ENCODE measurements around the gene MRPL9. TPM values are rescaled to one million over a fixed set of nuclear protein-coding genes. Genes with fewer than 3 reads are reported as not detected.
"Not testable (repeated sequence)": the region's sequence is repeated elsewhere in the genome, so short reads cannot be mapped to it uniquely, and the experiment has no call there.

The MRPL9 gene
- total RNA-seq, 1 donor from 2014 or later, result 58.5 TPM

DNA sequence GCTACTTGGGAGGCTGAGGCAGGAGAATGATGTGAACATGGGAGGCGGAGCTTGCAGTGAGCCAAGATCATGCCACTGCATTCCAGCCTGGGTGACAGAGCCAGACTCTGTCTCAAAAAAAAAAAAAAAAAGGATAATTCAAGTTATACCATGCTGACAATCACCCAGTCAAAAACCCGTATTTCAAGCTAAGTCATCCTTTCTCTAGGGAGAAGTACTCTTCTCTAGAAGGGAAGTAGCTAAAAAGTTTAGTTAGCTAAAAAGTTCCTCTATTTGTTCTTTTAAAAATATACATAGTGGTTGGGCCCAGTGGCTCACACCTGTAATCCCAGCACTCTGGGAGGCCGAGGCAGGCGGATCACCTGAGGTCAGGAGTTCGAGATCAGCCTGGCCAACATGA lies 17.4 kb upstream of the MRPL9 start:
- not testable (repeated sequence) for H3K9me3 ChIP-seq (ENCODE audit: insufficient read depth, low read depth, low read length); H3K27me3 Mint-ChIP-seq (ENCODE audit: low read depth, unreplicated experiment); H3K4me3 ChIP-seq (ENCODE audit: insufficient read depth, low read depth, low read length); H3K27ac ChIP-seq (ENCODE audit: low read depth, low read length); H4K20me1 ChIP-seq (ENCODE audit: insufficient read depth, low read length); H3K4me3 Mint-ChIP-seq (ENCODE audit: unreplicated experiment); H2AFZ ChIP-seq (ENCODE audit: low read depth, low read length); FAIRE-seq; H3K4me2 ChIP-seq (ENCODE audit: low read length); H3K9ac ChIP-seq (ENCODE audit: low read length); H3K4me1 Mint-ChIP-seq (ENCODE audit: low read depth, unreplicated experiment); H3K79me2 ChIP-seq (ENCODE audit: insufficient read depth, low read length); H3K27ac Mint-ChIP-seq (ENCODE audit: unreplicated experiment); H3K9me3 Mint-ChIP-seq (ENCODE audit: unreplicated experiment); H3K36me3 ChIP-seq (ENCODE audit: insufficient read depth, low read length); DNase-seq (ENCODE audit: low read depth); H3K4me1 ChIP-seq (ENCODE audit: insufficient read depth, low read length); H3K36me3 Mint-ChIP-seq (ENCODE audit: low read depth, unreplicated experiment); H3K27me3 ChIP-seq (ENCODE audit: insufficient read depth, low read length)

DNA sequence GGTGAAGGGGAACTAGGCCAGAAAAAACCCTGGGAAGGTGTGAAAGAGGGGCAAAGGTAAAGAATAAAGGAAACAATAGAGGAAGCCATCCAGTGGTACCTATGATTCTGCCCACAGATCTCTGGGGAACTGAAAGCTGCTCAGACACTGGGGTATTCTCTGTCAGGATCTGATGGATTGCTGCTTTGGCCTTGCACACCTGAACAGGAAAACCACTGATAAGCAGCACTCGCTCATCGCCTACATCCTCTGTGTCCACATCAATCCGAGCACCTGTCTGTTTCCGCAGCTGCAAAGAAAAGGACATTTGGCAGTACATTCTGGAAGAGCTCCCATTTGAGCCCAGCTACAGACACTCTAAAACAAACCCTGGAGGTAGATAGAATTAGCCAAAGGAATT lies 16.6 kb upstream of the MRPL9 start:
- H3K27me3 ChIP-seq (ENCODE audit: insufficient read depth, low read length), result no peaks in the 10 kb centered on the region
- H3K79me2 ChIP-seq (ENCODE audit: insufficient read depth, low read length), result no peaks in the 10 kb centered on the region
- Mint-ChIP-seq H3K27ac (ENCODE audit: unreplicated experiment) (no peak overlapping the region), H3K4me3 (ENCODE audit: unreplicated experiment) (no peak overlapping the region), H3K4me1 (ENCODE audit: low read depth, unreplicated experiment) (no peaks in the 10 kb centered on the region), H3K27me3 (ENCODE audit: low read depth, unreplicated experiment) (no peaks in the 10 kb centered on the region), H3K9me3 (ENCODE audit: unreplicated experiment) (peaks cover 3% of the 10 kb centered on the region), H3K36me3 (ENCODE audit: low read depth, unreplicated experiment) (peaks cover 12% of the 10 kb centered on the region)
- H3K4me2 ChIP-seq (ENCODE audit: low read length), result no peak overlapping the region
- no peak overlapping the region for H3K27ac ChIP-seq (ENCODE audit: low read depth, low read length)
- H3K9me3 ChIP-seq (ENCODE audit: insufficient read depth, low read depth, low read length), result no peaks in the 10 kb centered on the region
- no peak overlapping the region for H2AFZ ChIP-seq (ENCODE audit: low read depth, low read length)
- H3K4me1 ChIP-seq (ENCODE audit: insufficient read depth, low read length), result no peaks in the 10 kb centered on the region
- H4K20me1 ChIP-seq (ENCODE audit: insufficient read depth, low read length), result no peaks in the 10 kb centered on the region
- FAIRE-seq, result no peak
- no peaks in the 10 kb centered on the region for H3K36me3 ChIP-seq (ENCODE audit: insufficient read depth, low read length)
- H3K4me3 ChIP-seq (ENCODE audit: insufficient read depth, low read depth, low read length), result no peak overlapping the region
- no peak overlapping the region for H3K9ac ChIP-seq (ENCODE audit: low read length)
- TF ChIP-seq, protein P1, sequence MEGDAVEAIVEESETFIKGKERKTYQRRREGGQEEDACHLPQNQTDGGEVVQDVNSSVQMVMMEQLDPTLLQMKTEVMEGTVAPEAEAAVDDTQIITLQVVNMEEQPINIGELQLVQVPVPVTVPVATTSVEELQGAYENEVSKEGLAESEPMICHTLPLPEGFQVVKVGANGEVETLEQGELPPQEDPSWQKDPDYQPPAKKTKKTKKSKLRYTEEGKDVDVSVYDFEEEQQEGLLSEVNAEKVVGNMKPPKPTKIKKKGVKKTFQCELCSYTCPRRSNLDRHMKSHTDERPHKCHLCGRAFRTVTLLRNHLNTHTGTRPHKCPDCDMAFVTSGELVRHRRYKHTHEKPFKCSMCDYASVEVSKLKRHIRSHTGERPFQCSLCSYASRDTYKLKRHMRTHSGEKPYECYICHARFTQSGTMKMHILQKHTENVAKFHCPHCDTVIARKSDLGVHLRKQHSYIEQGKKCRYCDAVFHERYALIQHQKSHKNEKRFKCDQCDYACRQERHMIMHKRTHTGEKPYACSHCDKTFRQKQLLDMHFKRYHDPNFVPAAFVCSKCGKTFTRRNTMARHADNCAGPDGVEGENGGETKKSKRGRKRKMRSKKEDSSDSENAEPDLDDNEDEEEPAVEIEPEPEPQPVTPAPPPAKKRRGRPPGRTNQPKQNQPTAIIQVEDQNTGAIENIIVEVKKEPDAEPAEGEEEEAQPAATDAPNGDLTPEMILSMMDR (IDR thresholded peaks at IDR 0.05; ENCODE audit: insufficient read depth, low read depth, low read length), result no peak
- no peak for TF ChIP-seq EZH2 (IDR thresholded peaks at IDR 0.05; ENCODE audit: insufficient read depth, low read length)
- no peak for DNase-seq (ENCODE audit: low read depth)

DNA sequence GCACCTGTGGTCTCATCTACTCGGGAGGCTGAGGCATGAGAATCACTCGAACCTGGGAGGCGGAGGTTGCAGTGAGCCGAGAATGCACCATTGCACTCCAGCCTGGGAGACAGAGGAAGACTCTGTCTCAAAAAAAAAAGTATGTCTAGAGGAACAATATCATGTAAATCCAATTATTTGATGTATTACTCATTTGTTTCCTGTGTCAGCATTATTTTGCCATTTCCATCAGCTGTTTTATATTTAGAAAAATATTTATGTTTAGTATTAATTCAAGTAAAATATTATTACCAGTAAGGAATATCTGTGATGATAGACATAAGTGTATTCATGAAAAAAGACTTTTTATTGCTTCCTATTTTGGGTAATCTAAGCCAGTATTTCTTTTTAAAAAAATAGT lies 14.0 kb upstream of the MRPL9 start:
- H3K36me3 ChIP-seq (ENCODE audit: insufficient read depth, low read length), result no peaks in the 10 kb centered on the region
- H4K20me1 ChIP-seq (ENCODE audit: insufficient read depth, low read length), result no peaks in the 10 kb centered on the region
- H3K9me3 ChIP-seq (ENCODE audit: insufficient read depth, low read depth, low read length), result no peaks in the 10 kb centered on the region
- no peak overlapping the region for H3K27ac Mint-ChIP-seq (ENCODE audit: unreplicated experiment)
- no peak overlapping the region for H3K4me3 Mint-ChIP-seq (ENCODE audit: unreplicated experiment)
- H3K9ac ChIP-seq (ENCODE audit: low read length), result no peak overlapping the region
- H3K9me3 Mint-ChIP-seq (ENCODE audit: unreplicated experiment), result peaks cover 3% of the 10 kb centered on the region
- H3K4me3 ChIP-seq (ENCODE audit: insufficient read depth, low read depth, low read length), result no peak overlapping the region
- peaks cover 13% of the 10 kb centered on the region for H3K36me3 Mint-ChIP-seq (ENCODE audit: low read depth, unreplicated experiment)
- TF ChIP-seq EZH2 (IDR thresholded peaks at IDR 0.05; ENCODE audit: insufficient read depth, low read length), result no peak
- TF ChIP-seq, protein P1 (IDR thresholded peaks at IDR 0.05; ENCODE audit: insufficient read depth, low read depth, low read length), result no peak
- H3K4me1 ChIP-seq (ENCODE audit: insufficient read depth, low read length), result no peaks in the 10 kb centered on the region
- H3K4me1 Mint-ChIP-seq (ENCODE audit: low read depth, unreplicated experiment), result peaks cover 2% of the 10 kb centered on the region
- H3K27ac ChIP-seq (ENCODE audit: low read depth, low read length), result no peak overlapping the region
- DNase-seq (ENCODE audit: low read depth) (no peak), FAIRE-seq (no peak)
- H3K27me3 ChIP-seq (ENCODE audit: insufficient read depth, low read length), result no peaks in the 10 kb centered on the region
- no peak overlapping the region for H2AFZ ChIP-seq (ENCODE audit: low read depth, low read length)
- H3K4me2 ChIP-seq (ENCODE audit: low read length), result no peak overlapping the region
- H3K79me2 ChIP-seq (ENCODE audit: insufficient read depth, low read length), result no peaks in the 10 kb centered on the region
- H3K27me3 Mint-ChIP-seq (ENCODE audit: low read depth, unreplicated experiment), result no peaks in the 10 kb centered on the region

Measured in astrocyte (in vitro differentiated cells and primary cell).